Coronary artery (tissue), 2 donors: ENCODE results near the gene GLYAT.

ENCODE experiments used
- DNase-seq: peaks from one replicate; pipeline ENCODE4 v3.0.0-alpha.2; 2017; ENCODE audit warnings: low spot score
- H3K27ac ChIP-seq, 2 donors: fragments of 200-600 bp; sonication (generic); one replicate each; pipeline ENCODE4 v1.5.1; 2016 to 2019
- H3K4me3 ChIP-seq: fragments of 200-600 bp; sonication (generic); 2 replicates; pipeline ENCODE4 v1.5.1; 2016; ENCODE audit warnings: mild to moderate bottlenecking, moderate library complexity
- CTCF ChIP-seq: fragments of 200-600 bp; sonication (generic); IDR thresholded peaks from one replicate; pipeline ENCODE4 v1.5.1; 2019; ENCODE audit warnings: antibody characterized with exemption

Gene GLYAT

GRCh38 chr11:58744988-58745704 is 13.4 kb upstream of the GLYAT start:
- Histone ChIP-seq H3K4me3 (no peak overlapping the region), H3K27ac (no peak overlapping the region)
- no peak for TF ChIP-seq CTCF
- no peak for DNase-seq

GRCh38 chr11:58742981-58743880 is 11.5 kb upstream of the GLYAT start:
- DNase-seq: no peak
- TF ChIP-seq CTCF: no peak
- Histone ChIP-seq H3K4me3 (no peak overlapping the region), H3K27ac (no peak overlapping the region)

GRCh38 chr11:58742140-58742539 is 10.4 kb upstream of the GLYAT start:
- no peak for TF ChIP-seq CTCF
- no peak for DNase-seq
- H3K4me3 ChIP-seq: no peak overlapping the region
- H3K27ac ChIP-seq: no peak overlapping the region

GRCh38 chr11:58741127-58741526 is 9.4 kb upstream of the GLYAT start:
- no peak for DNase-seq
- no peak overlapping the region for H3K4me3 ChIP-seq
- no peak for TF ChIP-seq CTCF
- H3K27ac ChIP-seq: no peak overlapping the region

GRCh38 chr11:58740447-58740846 is 8.7 kb upstream of the GLYAT start:
- no peak for DNase-seq
- H3K4me3 ChIP-seq: no peak overlapping the region
- H3K27ac ChIP-seq: no peak overlapping the region
- no peak for TF ChIP-seq CTCF

- no peak for TF ChIP-seq CTCF
- Histone ChIP-seq H3K27ac (no peak overlapping the region), H3K4me3 (no peak overlapping the region)
- DNase-seq: no peak
Measured at GRCh38 chr11:58739725-58740430, 8.1 kb upstream of the GLYAT start.
